NK-92 (cell line): Measurements from ENCODE around the gene SMCO3.
"Not testable (repeated sequence)": the region's sequence is repeated elsewhere in the genome, so short reads cannot be mapped to it uniquely, and the experiment has no call there.

Experiments
- DNase-seq: peaks from one replicate; lab custom pipeline; 2025; ENCODE audit not compliant: unreplicated experiment; lab: John Stamatoyannopoulos, UW

Gene SMCO3

GRCh38 chr12:14775636-14775980 lies 38.4 kb downstream of the SMCO3 start:
- no peak for DNase-seq

- DNase-seq, result no peak
These were observed 38.9 kb downstream of the SMCO3 start for GRCh38 chr12:14774906-14775635.

- DNase-seq, result peak; percentile 35
These were observed 39.7 kb downstream of the SMCO3 start for GRCh38 chr12:14774074-14774905.

GRCh38 chr12:14773685-14774073 lies 40.3 kb downstream of the SMCO3 start:
- DNase-seq, result no peak

- DNase-seq, result no peak
These were observed 41.0 kb downstream of the SMCO3 start for GRCh38 chr12:14772946-14773345.

- DNase-seq, result no peak
These were observed 42.3 kb downstream of the SMCO3 start for GRCh38 chr12:14771651-14772137.

GRCh38 chr12:14770496-14771461 lies 43.2 kb downstream of the SMCO3 start:
- peak; percentile 39 for DNase-seq

GRCh38 chr12:14769969-14770495 lies 44.0 kb downstream of the SMCO3 start:
- peak; percentile 61 for DNase-seq

- no peak for DNase-seq
These were observed 44.5 kb downstream of the SMCO3 start for GRCh38 chr12:14769466-14769968.

- DNase-seq, result no peak
These were observed 45.1 kb downstream of the SMCO3 start for GRCh38 chr12:14768823-14769405.

GRCh38 chr12:14767617-14768016 lies 46.4 kb downstream of the SMCO3 start:
- no peak for DNase-seq

- DNase-seq, result no peak
These were observed 47.2 kb downstream of the SMCO3 start for GRCh38 chr12:14766649-14767215.

GRCh38 chr12:14766020-14766419 lies 48.0 kb downstream of the SMCO3 start:
- not testable (repeated sequence) for DNase-seq

- no peak for DNase-seq
These were observed 48.6 kb downstream of the SMCO3 start for GRCh38 chr12:14765398-14765797.

GRCh38 chr12:14759711-14760280 lies 54.2 kb downstream of the SMCO3 start:
- DNase-seq, result not testable (repeated sequence)

- DNase-seq, result no peak
These were observed 57.4 kb downstream of the SMCO3 start for GRCh38 chr12:14756334-14757143.
